HEK293T (cell line): ENCODE results near the gene KDM4C.

Source experiments
- ARNT ChIP-seq: fragments of 450-650 bp; IDR thresholded peaks from 2 replicates; pipeline ENCODE4 v1.6.1; 2017; ENCODE audit warnings: mild to moderate bottlenecking
- FOXM1 ChIP-seq: fragments of 450-650 bp; IDR thresholded peaks from 2 replicates; pipeline ENCODE4 v1.6.1; 2017; ENCODE audit warnings: mild to moderate bottlenecking, borderline replicate concordance
- ZNF384 ChIP-seq: fragments of 450-650 bp; IDR thresholded peaks from 2 replicates; pipeline ENCODE4 v1.6.1; 2016

- TF ChIP-seq ARNT: no peak
- no peak for TF ChIP-seq FOXM1
- no peak for TF ChIP-seq ZNF384
Observed at GRCh38 chr9:6944896-6945295, 187.1 kb downstream of the KDM4C start.
